ENCODE results near the gene MSS51.

MSS51 gene

GRCh38 chr10:73408978-73409521, 24.3 kb downstream of the MSS51 start:
- H3K4me3 ChIP-seq (replicated peaks in 1 of 2; ENCODE audit: low read depth in 2 of 2, low read length in 2 of 2) = no peak overlapping the region
- TF ChIP-seq CTCF (IDR thresholded peaks at IDR 0.05; ENCODE audit: low read depth, low read length) = no peak
- no peak for DNase-seq (ENCODE audit: low read depth in 2 of 2)

- DNase-seq (ENCODE audit: low read depth in 2 of 2) = peak in 1 of 2 donors; percentile 18
- TF ChIP-seq CTCF (IDR thresholded peaks at IDR 0.05; ENCODE audit: low read depth, low read length) = no peak
- H3K4me3 ChIP-seq (replicated peaks in 1 of 2; ENCODE audit: low read depth in 2 of 2, low read length in 2 of 2) = no peak overlapping the region
Measured at GRCh38 chr10:73408061-73408460, 25.3 kb downstream of the MSS51 start.

GRCh38 chr10:73407495-73407894, 25.9 kb downstream of the MSS51 start:
- TF ChIP-seq CTCF (IDR thresholded peaks at IDR 0.05; ENCODE audit: low read depth, low read length) = no peak
- no peak overlapping the region for H3K4me3 ChIP-seq (replicated peaks in 1 of 2; ENCODE audit: low read depth in 2 of 2, low read length in 2 of 2)
- DNase-seq (ENCODE audit: low read depth in 2 of 2) = peak in 1 of 2 donors; percentile 9

GRCh38 chr10:73406846-73407245, 26.5 kb downstream of the MSS51 start:
- H3K4me3 ChIP-seq (replicated peaks in 1 of 2; ENCODE audit: low read depth in 2 of 2, low read length in 2 of 2) = no peak overlapping the region
- TF ChIP-seq CTCF (IDR thresholded peaks at IDR 0.05; ENCODE audit: low read depth, low read length) = no peak
- DNase-seq (ENCODE audit: low read depth in 2 of 2) = peak; percentile 8 to 48

GRCh38 chr10:73405556-73405955, 27.8 kb downstream of the MSS51 start:
- no peak for DNase-seq (ENCODE audit: low read depth in 2 of 2)
- TF ChIP-seq CTCF (IDR thresholded peaks at IDR 0.05; ENCODE audit: low read depth, low read length) = no peak
- H3K4me3 ChIP-seq (replicated peaks in 1 of 2; ENCODE audit: low read depth in 2 of 2, low read length in 2 of 2) = no peak overlapping the region

- TF ChIP-seq CTCF (IDR thresholded peaks at IDR 0.05; ENCODE audit: low read depth, low read length) = no peak
- DNase-seq (ENCODE audit: low read depth in 2 of 2) = no peak
- H3K4me3 ChIP-seq (replicated peaks in 1 of 2; ENCODE audit: low read depth in 2 of 2, low read length in 2 of 2) = no peak overlapping the region
Measured at GRCh38 chr10:73404690-73405089, 28.7 kb downstream of the MSS51 start.

GRCh38 chr10:73401636-73402035, 31.7 kb downstream of the MSS51 start:
- H3K4me3 ChIP-seq (replicated peaks in 1 of 2; ENCODE audit: low read depth in 2 of 2, low read length in 2 of 2) = no peak overlapping the region
- no peak for TF ChIP-seq CTCF (IDR thresholded peaks at IDR 0.05; ENCODE audit: low read depth, low read length)
- no peak for DNase-seq (ENCODE audit: low read depth in 2 of 2)
